CD14-positive monocyte (primary cell): ENCODE data around the gene RFLNA. TPM values are rescaled to one million over a fixed set of nuclear protein-coding genes. Genes with fewer than 3 reads are reported as not detected.

Source experiments
- DNase-seq, 3 donors: peaks; one replicate each; pipeline ENCODE4 v3.0.0-alpha.2; 2011 to 2022
- H2AFZ ChIP-seq: 2 replicates; pipeline ENCODE4 v1.6.0; 2012; ENCODE audit warnings: mild to moderate bottlenecking, low read depth, low read length, inconsistent platforms; ENCODE audit not compliant: insufficient read depth, poor library complexity, severe bottlenecking
- H3K27ac ChIP-seq, 2 donors: 1 replicate in 1 of 2; 2 replicates in 1 of 2; pipeline ENCODE4 v1.5.1; 2012 to 2013; ENCODE audit warnings: low read length in 2 of 2, control low read depth in 1 of 2, inconsistent platforms in 1 of 2, low read depth in 1 of 2, mild to moderate bottlenecking in 1 of 2
- H3K27me3 ChIP-seq, 2 donors: one replicate each; pipeline versions ENCODE4 v1.6.0 to v1.6.1; 2011 to 2013; ENCODE audit warnings: low read length in 2 of 2; ENCODE audit not compliant: control insufficient read depth in 2 of 2, insufficient read depth in 2 of 2
- H3K36me3 ChIP-seq, 2 donors: replicated peaks in 1 of 2; 1 replicate in 1 of 2; 2 replicates in 1 of 2; pipeline versions ENCODE4 v1.5.1 to v1.6.1; 2012 to 2013; ENCODE audit warnings: low read length in 2 of 2, control low read depth in 1 of 2, inconsistent platforms in 1 of 2, mild to moderate bottlenecking in 1 of 2; ENCODE audit not compliant: insufficient read depth in 2 of 2, control insufficient read depth in 1 of 2
- H3K4me1 ChIP-seq, 2 donors: 1 replicate in 1 of 2; 2 replicates in 1 of 2; pipeline versions ENCODE4 v1.5.1 to v1.6.1; 2012 to 2013; ENCODE audit warnings: low read length in 2 of 2, control low read depth in 1 of 2, inconsistent platforms in 1 of 2, mild to moderate bottlenecking in 1 of 2, moderate library complexity in 1 of 2; ENCODE audit not compliant: insufficient read depth in 2 of 2, control insufficient read depth in 1 of 2
- H3K4me2 ChIP-seq: replicated peaks from 2 replicates; pipeline ENCODE3; 2012; ENCODE audit warnings: low read length, moderate library complexity, mild to moderate bottlenecking; ENCODE audit not compliant: poor library complexity, severe bottlenecking; ENCODE audit errors: extremely low read depth
- H3K4me3 ChIP-seq, 3 experiments: fragments of 200-600 bp in 1 of 3; sonication (generic) in 1 of 3; replicated peaks in 1 of 3; 1 replicate in 2 of 3; 2 replicates in 1 of 3; pipeline ENCODE4 v1.5.1; 2011 to 2013; ENCODE audit warnings: low read length in 3 of 3, mild to moderate bottlenecking in 3 of 3, control low read depth in 2 of 3, low read depth in 2 of 3, inconsistent platforms in 1 of 3, moderate library complexity in 1 of 3
- H3K79me2 ChIP-seq: 2 replicates; pipeline ENCODE4 v1.6.0; 2012; ENCODE audit warnings: mild to moderate bottlenecking, control low read depth, inconsistent platforms, low read length, moderate library complexity; ENCODE audit not compliant: insufficient read depth
- H3K9ac ChIP-seq: 2 replicates; pipeline ENCODE4 v1.6.0; 2017; ENCODE audit warnings: low read length, mild to moderate bottlenecking; ENCODE audit not compliant: insufficient read depth, poor library complexity, severe bottlenecking
- H3K9me3 ChIP-seq, 2 donors: replicated peaks in 1 of 2; 1 replicate in 1 of 2; 2 replicates in 1 of 2; pipeline versions ENCODE4 v1.5.1 to v1.6.1; 2012 to 2013; ENCODE audit warnings: low read length in 2 of 2, control low read depth in 1 of 2; ENCODE audit not compliant: control insufficient read depth in 1 of 2, insufficient read depth in 1 of 2
- H4K20me1 ChIP-seq: 2 replicates; pipeline ENCODE4 v1.6.0; 2012; ENCODE audit warnings: mild to moderate bottlenecking, low read length, control low read depth, moderate library complexity; ENCODE audit not compliant: insufficient read depth
- H3K27ac Mint-ChIP-seq, 7 donors: one replicate each; pipeline ENCODE4 v1.8.0; 2020; ENCODE audit warnings: mild to moderate bottlenecking in 7 of 7, mixed read lengths in 7 of 7, moderate library complexity in 6 of 7, inconsistent platforms in 2 of 7
- H3K27me3 Mint-ChIP-seq, 3 donors: one replicate each; pipeline ENCODE4 v1.8.0; 2021 to 2022; ENCODE audit warnings: low read depth in 3 of 3, mild to moderate bottlenecking in 3 of 3, mixed read lengths in 3 of 3, moderate library complexity in 3 of 3, inconsistent platforms in 1 of 3
- H3K36me3 Mint-ChIP-seq, 2 donors: one replicate each; pipeline ENCODE4 v1.8.0; 2020; ENCODE audit warnings: mixed read lengths in 2 of 2, inconsistent platforms in 1 of 2, mild to moderate bottlenecking in 1 of 2
- H3K4me1 Mint-ChIP-seq: one replicate; pipeline ENCODE4 v1.8.0; 2020; ENCODE audit warnings: mild to moderate bottlenecking, mixed read lengths
- H3K4me3 Mint-ChIP-seq, 2 donors: one replicate each; pipeline ENCODE4 v1.8.0; 2020; ENCODE audit warnings: mild to moderate bottlenecking in 2 of 2, mixed read lengths in 2 of 2, moderate library complexity in 1 of 2
- H3K9me3 Mint-ChIP-seq, 7 donors: one replicate each; pipeline ENCODE4 v1.8.0; 2020 to 2022; ENCODE audit warnings: mixed read lengths in 7 of 7, mild to moderate bottlenecking in 6 of 7, moderate library complexity in 6 of 7, inconsistent platforms in 2 of 7
- CTCF ChIP-seq: fragments of 200-600 bp; IDR thresholded peaks from one replicate; pipeline ENCODE4 v1.8.0; 2022; ENCODE audit warnings: antibody characterized with exemption, mild to moderate bottlenecking
- WGBS: methylation state at CpG from one replicate; pipeline ENCODE4 v1.1.5; 2013; ENCODE audit warnings: missing lambda C conversion rate; ENCODE audit not compliant: insufficient coverage; 5-methylcytosine and 5-hydroxymethylcytosine counted together
- intact Hi-C, 2 donors: fragments of 100-400 bp; cut with micrococcal nuclease; formaldehyde crosslinking; loops; one replicate each; pipeline versions ENCODE4 v1.15.0 to v1.15.1; 2023
- polyA plus RNA-seq, 3 donors: library from polyadenylated mRNA; depleted of rRNA in 1 of 3; unstranded in 2 of 3; stranded (reverse) in 1 of 3; fragments of 300-500 nt in 2 of 3; fragments of >200 nt in 1 of 3; fragmentation: Illumina TruSeq in 2 of 3; gene quantifications; 1 replicate in 2 of 3; 2 replicates in 1 of 3; pipeline ENCODE4 v1.2.3, GENCODE V29; 2012 to 2021

Gene RFLNA
- polyA plus RNA-seq, 3 donors: not detected

- Mint-ChIP-seq H3K36me3 (no peaks in the 10 kb centered on the region), H3K27me3 (peaks cover 4 to 9% (median 7%) of the 10 kb centered on the region in 3 donors)
- no peaks in the 10 kb centered on the region for H3K4me1 ChIP-seq
These were observed 21.3 kb upstream of the RFLNA start for GRCh38 chr12:124273630-124274029.

GRCh38 chr12:124276337-124276736, 18.6 kb upstream of the RFLNA start:
- peaks cover 0 to 4% of the 10 kb centered on the region in 2 donors for H3K27me3 ChIP-seq
- H3K4me3 ChIP-seq: no peak overlapping the region
- H3K4me1 Mint-ChIP-seq: peaks cover 7% of the 10 kb centered on the region

More at GRCh38 chr12:124273630-124274029, 21.3 kb upstream of the RFLNA start:
- no peaks in the 10 kb centered on the region for H4K20me1 ChIP-seq
- no peaks in the 10 kb centered on the region for H3K9me3 ChIP-seq
- no peaks in the 10 kb centered on the region for H3K79me2 ChIP-seq
- H3K36me3 ChIP-seq: no peaks in the 10 kb centered on the region
- H3K27me3 ChIP-seq: no peaks in the 10 kb centered on the region
- H3K4me3 Mint-ChIP-seq: no peak overlapping the region
- intact Hi-C loops: no loop called here
- no peak overlapping the region for H3K4me3 ChIP-seq
- H3K4me2 ChIP-seq: no peak overlapping the region
- H3K27ac ChIP-seq: no peak overlapping the region
- peak; percentile 44 to 76 (median 61) for DNase-seq
- 60% methylated on average over 1 of the region's 3 CpGs for WGBS
- TF ChIP-seq CTCF: peak; percentile 53
- H3K4me1 Mint-ChIP-seq: peaks cover 4% of the 10 kb centered on the region
- H3K9ac ChIP-seq: no peak overlapping the region
- H3K27ac Mint-ChIP-seq: peak overlapping the region in 1 of 7 donors; percentile 32
- no peak overlapping the region for H2AFZ ChIP-seq
- peaks cover 0 to 8% (median 3%) of the 10 kb centered on the region in 7 donors for H3K9me3 Mint-ChIP-seq

More at GRCh38 chr12:124276337-124276736, 18.6 kb upstream of the RFLNA start:
- Mint-ChIP-seq H3K36me3 (no peaks in the 10 kb centered on the region), H3K4me3 (no peak overlapping the region), H3K27me3 (peaks cover 7 to 15% (median 8%) of the 10 kb centered on the region in 3 donors), H3K9me3 (peaks cover 0 to 5% (median 2%) of the 10 kb centered on the region in 7 donors), H3K27ac (peak overlapping the region in 1 of 7 donors; percentile 83)
- H3K4me1 ChIP-seq: no peaks in the 10 kb centered on the region
- TF ChIP-seq CTCF: no peak
- H3K9ac ChIP-seq: no peak overlapping the region
- H3K27ac ChIP-seq: no peak overlapping the region
- no peaks in the 10 kb centered on the region for H3K36me3 ChIP-seq
- WGBS: 82% methylated on average over 1 of the region's 2 CpGs
- H3K4me2 ChIP-seq: no peak overlapping the region
- DNase-seq: no peak
- intact Hi-C loops: no loop called here
- H3K9me3 ChIP-seq: no peaks in the 10 kb centered on the region
- H3K79me2 ChIP-seq: no peaks in the 10 kb centered on the region
- H4K20me1 ChIP-seq: no peaks in the 10 kb centered on the region
- no peak overlapping the region for H2AFZ ChIP-seq
